Sciatic nerve (tissue), 2 donors: ENCODE measurements around the gene ANKRD20A1. TPM values are rescaled to one million over a fixed set of nuclear protein-coding genes. Genes with fewer than 3 reads are reported as not detected.
"Not testable (repeated sequence)": the region's sequence is repeated elsewhere in the genome, so short reads cannot be mapped to it uniquely, and the experiment has no call there.

Source experiments
- ATAC-seq: fragments of 200-7000 bp; cut with Tn5 transposase; one replicate; pipeline ENCODE4 v1.9.1; 2020; ENCODE audit warnings: mild to moderate bottlenecking, moderate library complexity
- DNase-seq: peaks from one replicate; pipeline ENCODE4 v3.0.0-alpha.2; 2020; ENCODE audit warnings: low spot score
- intact Hi-C: fragments of 100-400 bp; cut with DNase I; formaldehyde crosslinking; loops from one replicate; pipeline ENCODE4 v1.14.2; 2022
- total RNA-seq: library from RNA; stranded (reverse); fragmentation: NEBNext Ultra II Directional; extraction: Animal tissue kit (Norgen Biotek cat#: 25700); gene quantifications from one replicate; pipeline ENCODE4 v1.2.1, GENCODE V29; 2021
- donor health status: DM: no; HTN: no; CAD: no.
- donor health status: DM: no; HTN: no; CAD: no.

ANKRD20A1 gene
- 4.1 TPM for total RNA-seq

DNA sequence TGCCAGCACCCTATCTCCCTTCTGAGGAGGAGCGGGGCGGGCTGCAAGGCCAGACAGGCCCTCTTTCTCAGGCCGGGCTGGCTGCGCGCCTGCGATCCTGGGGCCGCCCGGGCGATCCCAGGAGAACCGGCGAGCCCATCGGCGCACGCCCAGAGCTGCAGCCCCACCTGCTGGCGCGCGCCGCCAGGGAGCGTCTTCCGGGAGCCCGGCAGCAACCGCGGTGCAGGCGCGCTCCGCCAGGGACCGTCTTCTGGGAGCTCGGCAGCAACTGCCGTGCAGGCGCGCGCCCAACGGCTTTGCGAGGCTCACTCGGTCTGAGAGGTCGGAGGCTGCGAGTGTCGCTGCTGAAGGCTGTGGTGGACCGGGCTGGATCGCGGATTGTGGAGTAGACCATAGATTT is at the start of gene ANKRD20A1:
TSS of gene ANKRD20A1 (plus strand) at position 61 of the 400 bp plus-strand sequence. CDS start 496 bp downstream, outside the sequence.
- intact Hi-C loops, ATAC-seq, DNase-seq: not testable (repeated sequence)

- ATAC-seq, DNase-seq, intact Hi-C loops: not testable (repeated sequence)
These were observed 26.6 kb upstream of the ANKRD20A1 start for GRCh38 chr9:67832088-67832487.
